Upper lobe of left lung (tissue), 6 donors: ENCODE measurements around the gene WDR31. TPM values are rescaled to one million over a fixed set of nuclear protein-coding genes. Genes with fewer than 3 reads are reported as not detected.
"Not testable (repeated sequence)": the region's sequence is repeated elsewhere in the genome, so short reads cannot be mapped to it uniquely, and the experiment has no call there.

Experiments used
- ATAC-seq, 2 donors: fragments of 200-7000 bp; cut with Tn5 transposase; one replicate each; pipeline ENCODE4 v1.9.1; 2022; ENCODE audit warnings: mild to moderate bottlenecking in 2 of 2, moderate library complexity in 2 of 2; ENCODE audit not compliant: low FRiP score in 2 of 2
- DNase-seq, 2 donors: peaks; one replicate each; pipeline ENCODE4 v3.0.0-alpha.2; 2019 to 2020
- H3K27ac ChIP-seq, 4 donors: fragments of 200-600 bp; sonication (generic); one replicate each; pipeline ENCODE4 v1.5.1; 2016 to 2019
- H3K27me3 ChIP-seq, 4 donors: fragments of 200-600 bp; sonication (generic); one replicate each; pipeline ENCODE4 v1.5.1; 2017 to 2019
- H3K36me3 ChIP-seq, 4 donors: fragments of 200-600 bp; sonication (generic); one replicate each; pipeline ENCODE4 v1.5.1; 2016 to 2019
- H3K4me1 ChIP-seq, 4 donors: fragments of 200-600 bp; sonication (generic); one replicate each; pipeline ENCODE4 v1.5.1; 2018 to 2019
- H3K4me3 ChIP-seq, 4 donors: fragments of 200-600 bp; sonication (generic); one replicate each; pipeline ENCODE4 v1.5.1; 2017 to 2019; ENCODE audit warnings: mild to moderate bottlenecking in 2 of 4, moderate library complexity in 1 of 4
- H3K9me3 ChIP-seq, 4 donors: fragments of 200-600 bp; sonication (generic); one replicate each; pipeline ENCODE4 v1.5.1; 2018 to 2019
- CTCF ChIP-seq, 6 experiments: fragments of 450-650 bp in 4 of 6; fragments of 200-600 bp in 2 of 6; sonication (generic) in 2 of 6; IDR thresholded peaks; one replicate each; pipeline ENCODE4 v1.5.1; 2016 to 2019; ENCODE audit warnings: antibody characterized with exemption in 6 of 6
- EP300 ChIP-seq, 4 donors: sonication (generic); formaldehyde crosslinking; IDR thresholded peaks; one replicate each; pipeline ENCODE4 v1.5.1; 2017; ENCODE audit warnings: antibody characterized with exemption in 4 of 4, control low read depth in 2 of 4
- POLR2A ChIP-seq, 4 donors: fragments of 450-650 bp; IDR thresholded peaks; one replicate each; pipeline ENCODE4 v1.5.1; 2016 to 2017; ENCODE audit warnings: antibody characterized with exemption in 4 of 4, mild to moderate bottlenecking in 2 of 4
- POLR2AphosphoS5 ChIP-seq, 2 donors: sonication (generic); formaldehyde crosslinking; IDR thresholded peaks; one replicate each; pipeline ENCODE4 v1.5.1; 2017; ENCODE audit warnings: antibody characterized with exemption in 2 of 2
- WGBS, 2 donors: methylation state at CpG; one replicate each; pipeline ENCODE4 v1.1.5; 2017 to 2018; 5-methylcytosine and 5-hydroxymethylcytosine counted together
- total RNA-seq, 6 donors: library from RNA; depleted of rRNA in 4 of 6; stranded (reverse); fragments of >200 nt in 4 of 6; gene quantifications; one replicate each; pipeline versions ENCODE4 v1.1.0 to v1.2.1, GENCODE V29; 2016 to 2021
- donor health status: DM: no; HTN: no; CAD: no; lungs with moderate emphysema.
- donor health status: DM: no; HTN: yes; CAD: no; lungs with severe emphysema.

WDR31 gene
- total RNA-seq, 6 donors from 2014 or later, result 2.0 to 5.2 (median 3.1) TPM

- ATAC-seq (no peak), DNase-seq (no peak)
- Histone ChIP-seq H3K9me3 (no peaks in the 10 kb centered on the region), H3K36me3 (peaks cover 3 to 16% (median 11%) of the 10 kb centered on the region in 4 donors), H3K4me1 (peaks cover 0 to 6% (median 0%) of the 10 kb centered on the region in 4 donors), H3K4me3 (no peak overlapping the region), H3K27me3 (no peaks in the 10 kb centered on the region), H3K27ac (no peak overlapping the region)
- TF ChIP-seq EP300 (IDR thresholded peaks at IDR 0.05) (no peak), CTCF (IDR thresholded peaks at IDR 0.05) (no peak), POLR2AphosphoS5 (IDR thresholded peaks at IDR 0.05) (no peak), POLR2A (IDR thresholded peaks at IDR 0.05) (no peak)
- 73 to 75% methylated on average over 9 of the region's 9 CpGs for WGBS, 2 donors
These were observed 43.1 kb downstream of the WDR31 start for GRCh38 chr9:113296796-113297558.

GRCh38 chr9:113296247-113296646 is 43.8 kb downstream of the WDR31 start:
- DNase-seq, H3K4me1 ChIP-seq, H3K9me3 ChIP-seq, H3K4me3 ChIP-seq, H3K27ac ChIP-seq, H3K27me3 ChIP-seq, ATAC-seq: not testable (repeated sequence)
- 95 to 98% methylated on average over 8 of the region's 8 CpGs for WGBS, 2 donors
- peaks cover 8 to 23% (median 18%) of the 10 kb centered on the region in 4 donors for H3K36me3 ChIP-seq

GRCh38 chr9:113293285-113293878 is 46.7 kb downstream of the WDR31 start:
- H3K4me1 ChIP-seq, result no peaks in the 10 kb centered on the region
- no peaks in the 10 kb centered on the region for H3K27me3 ChIP-seq
- no peak for ATAC-seq
- TF ChIP-seq POLR2AphosphoS5 (IDR thresholded peaks at IDR 0.05) (no peak), POLR2A (IDR thresholded peaks at IDR 0.05) (no peak), EP300 (IDR thresholded peaks at IDR 0.05) (no peak), CTCF (IDR thresholded peaks at IDR 0.05) (no peak)
- H3K36me3 ChIP-seq, result peaks cover 26 to 52% (median 45%) of the 10 kb centered on the region in 4 donors
- no peaks in the 10 kb centered on the region for H3K9me3 ChIP-seq
- 79 to 88% methylated on average over 7 of the region's 7 CpGs for WGBS, 2 donors
- no peak overlapping the region for H3K27ac ChIP-seq
- DNase-seq, result no peak
- H3K4me3 ChIP-seq, result no peak overlapping the region

GRCh38 chr9:113290052-113290607 is 49.9 kb downstream of the WDR31 start:
- WGBS, 2 donors, result 92% methylated on average over 6 of the region's 6 CpGs
- no peak overlapping the region for H3K4me3 ChIP-seq
- peaks cover 51 to 82% (median 72%) of the 10 kb centered on the region in 4 donors for H3K36me3 ChIP-seq
- ATAC-seq (no peak), DNase-seq (no peak)
- no peaks in the 10 kb centered on the region for H3K27me3 ChIP-seq
- H3K9me3 ChIP-seq, result no peaks in the 10 kb centered on the region
- TF ChIP-seq POLR2AphosphoS5 (IDR thresholded peaks at IDR 0.05) (no peak), CTCF (IDR thresholded peaks at IDR 0.05) (no peak), POLR2A (IDR thresholded peaks at IDR 0.05) (no peak), EP300 (IDR thresholded peaks at IDR 0.05) (no peak)
- no peaks in the 10 kb centered on the region for H3K4me1 ChIP-seq
- no peak overlapping the region for H3K27ac ChIP-seq

GRCh38 chr9:113289091-113289490 is 51.0 kb downstream of the WDR31 start:
- no peak for TF ChIP-seq POLR2AphosphoS5 (IDR thresholded peaks at IDR 0.05)
- no peak for TF ChIP-seq CTCF (IDR thresholded peaks at IDR 0.05)
- H3K4me3 ChIP-seq, result no peak overlapping the region
- no peak for DNase-seq
- H3K27me3 ChIP-seq, result no peaks in the 10 kb centered on the region
- peaks cover 61 to 93% (median 79%) of the 10 kb centered on the region in 4 donors for H3K36me3 ChIP-seq
- no peak overlapping the region for H3K27ac ChIP-seq
- no peaks in the 10 kb centered on the region for H3K4me1 ChIP-seq
- 97 to 100% methylated on average over 2 of the region's 2 CpGs for WGBS, 2 donors
- H3K9me3 ChIP-seq, result no peaks in the 10 kb centered on the region
- no peak for ATAC-seq
